ENCODE data around the gene RUFY1.

The RUFY1 gene

GRCh38 chr5:179613460-179614071, 63.2 kb downstream of the RUFY1 start:
- TF ChIP-seq CTCF (conservative IDR thresholded peaks at IDR 0.05; ENCODE audit: low read depth), result no peak
- ChIA-PET CTCF (interaction anchor here (0.5 kb wide), 1 partner anchor 9 kb away, joined by 4 read pairs; no protein-coding TSS in a partner anchor), POLR2A (ENCODE audit: low non-redundant PET) (interaction anchor here (0.8 to 1.1 kb wide), 2 partner anchors 9 to 10 kb away, joined by 3 read pairs; partner anchors contain the start of gene HNRNPH1)
- H3K27ac ChIP-seq, result peak overlapping the region; percentile 51
- DNase-seq (ENCODE audit: low spot score), result no peak

- ChIA-PET CTCF (interaction anchor here (0.6 to 1.0 kb wide), 2 partner anchors 11 to 13 kb away, joined by 3 to 4 read pairs; no protein-coding TSS in a partner anchor), POLR2A (ENCODE audit: low non-redundant PET) (interaction anchor here (0.5 kb wide), 1 partner anchor 24 kb away, joined by 3 read pairs; no protein-coding TSS in a partner anchor)
- DNase-seq (ENCODE audit: low spot score), result no peak
- H3K27ac ChIP-seq, result no peak overlapping the region
- TF ChIP-seq CTCF (conservative IDR thresholded peaks at IDR 0.05; ENCODE audit: low read depth), result no peak
Measured at GRCh38 chr5:179614745-179615144, 64.4 kb downstream of the RUFY1 start.

GRCh38 chr5:179615203-179615602, 64.8 kb downstream of the RUFY1 start:
- DNase-seq (ENCODE audit: low spot score), result no peak
- no peak overlapping the region for H3K27ac ChIP-seq
- TF ChIP-seq CTCF (conservative IDR thresholded peaks at IDR 0.05; ENCODE audit: low read depth), result no peak
- CTCF ChIA-PET, result interaction anchor here (1.0 kb wide), 1 partner anchor 12 kb away, joined by 4 read pairs; no protein-coding TSS in a partner anchor
- POLR2A ChIA-PET (ENCODE audit: low non-redundant PET), result interaction anchor here (0.5 kb wide), 1 partner anchor 24 kb away, joined by 3 read pairs; no protein-coding TSS in a partner anchor

- peak overlapping the region; percentile 30; the same call in 1 of the 2 replicates for H3K27ac ChIP-seq
- no peak for TF ChIP-seq CTCF (conservative IDR thresholded peaks at IDR 0.05; ENCODE audit: low read depth)
- CTCF ChIA-PET, result no interaction called here
- POLR2A ChIA-PET (ENCODE audit: low non-redundant PET), result no interaction called here
- no peak for DNase-seq (ENCODE audit: low spot score)
Measured at GRCh38 chr5:179616002-179616594, 65.7 kb downstream of the RUFY1 start.

GRCh38 chr5:179617930-179618329, 67.6 kb downstream of the RUFY1 start:
- POLR2A ChIA-PET (ENCODE audit: low non-redundant PET), result no interaction called here
- DNase-seq (ENCODE audit: low spot score), result no peak
- H3K27ac ChIP-seq, result no peak overlapping the region
- TF ChIP-seq CTCF (conservative IDR thresholded peaks at IDR 0.05; ENCODE audit: low read depth), result no peak
- CTCF ChIA-PET, result no interaction called here

- TF ChIP-seq CTCF (conservative IDR thresholded peaks at IDR 0.05; ENCODE audit: low read depth), result no peak
- ChIA-PET CTCF (no interaction called here), POLR2A (ENCODE audit: low non-redundant PET) (no interaction called here)
- no peak overlapping the region for H3K27ac ChIP-seq
- no peak for DNase-seq (ENCODE audit: low spot score)
Measured at GRCh38 chr5:179618923-179619554, 68.7 kb downstream of the RUFY1 start.
